ENCODE measurements around the gene HCFC1R1.
"Not testable (repeated sequence)": the region's sequence is repeated elsewhere in the genome, so short reads cannot be mapped to it uniquely, and the experiment has no call there.

Gene HCFC1R1

GRCh38 chr16:3057181-3058138 is 33.7 kb upstream of the HCFC1R1 start:
- DNase-seq (ENCODE audit: low spot score) = no peak

GRCh38 chr16:3056336-3057180 is 32.8 kb upstream of the HCFC1R1 start:
- no peak for DNase-seq (ENCODE audit: low spot score)

GRCh38 chr16:3055734-3056115 is 32.0 kb upstream of the HCFC1R1 start:
- DNase-seq (ENCODE audit: low spot score) = not testable (repeated sequence)

GRCh38 chr16:3054965-3055733 is 31.4 kb upstream of the HCFC1R1 start:
- DNase-seq (ENCODE audit: low spot score) = no peak

GRCh38 chr16:3053330-3053710 is 29.6 kb upstream of the HCFC1R1 start:
- DNase-seq (ENCODE audit: low spot score) = not testable (repeated sequence)

GRCh38 chr16:3052571-3053329 is 29.0 kb upstream of the HCFC1R1 start:
- DNase-seq (ENCODE audit: low spot score) = not testable (repeated sequence)

- DNase-seq (ENCODE audit: low spot score) = no peak
These were observed 27.8 kb upstream of the HCFC1R1 start for GRCh38 chr16:3051494-3051893.

GRCh38 chr16:3051009-3051408 is 27.3 kb upstream of the HCFC1R1 start:
- DNase-seq (ENCODE audit: low spot score) = no peak

GRCh38 chr16:3050487-3050886 is 26.7 kb upstream of the HCFC1R1 start:
- DNase-seq (ENCODE audit: low spot score) = no peak

GRCh38 chr16:3049921-3050481 is 26.3 kb upstream of the HCFC1R1 start:
- no peak for DNase-seq (ENCODE audit: low spot score)

- no peak for DNase-seq (ENCODE audit: low spot score)
These were observed 23.6 kb upstream of the HCFC1R1 start for GRCh38 chr16:3047387-3047720.

- no peak for DNase-seq (ENCODE audit: low spot score)
These were observed 23.1 kb upstream of the HCFC1R1 start for GRCh38 chr16:3046641-3047386.

- no peak for DNase-seq (ENCODE audit: low spot score)
These were observed 22.3 kb upstream of the HCFC1R1 start, which contains the start of gene MMP25 for GRCh38 chr16:3045758-3046640. Gene MMP25 (plus strand): TSS chr16:3046561. CDS start chr16:3046918, 357 bp downstream.

GRCh38 chr16:3044708-3045107 is 21.0 kb upstream of the HCFC1R1 start:
- DNase-seq (ENCODE audit: low spot score) = no peak

- DNase-seq (ENCODE audit: low spot score) = no peak
These were observed 18.6 kb upstream of the HCFC1R1 start for GRCh38 chr16:3042376-3042775.

GRCh38 chr16:3038896-3039295 is 15.2 kb upstream of the HCFC1R1 start:
- DNase-seq (ENCODE audit: low spot score) = no peak

- no peak for DNase-seq (ENCODE audit: low spot score)
These were observed 14.5 kb upstream of the HCFC1R1 start for GRCh38 chr16:3038256-3038655.

GRCh38 chr16:3036726-3037315 is 13.1 kb upstream of the HCFC1R1 start, which contains the start of gene BICDL2:
Gene BICDL2 (minus strand): TSS chr16:3036944. CDS start chr16:3035496, 1,448 bp downstream.
- no peak for DNase-seq (ENCODE audit: low spot score)

All from SW480 (cell line).